GM21390 (cell line): ENCODE data around the gene AGAP3.

Experiments
- ATAC-seq: cut with Tn5 transposase; IDR thresholded peaks from one replicate; pipeline ENCODE4 v1.9.1; 2021; ENCODE audit not compliant: unreplicated experiment

Gene AGAP3

GRCh38 chr7:151122796-151123157 is 36.5 kb downstream of the AGAP3 start:
- ATAC-seq = no peak

DNA sequence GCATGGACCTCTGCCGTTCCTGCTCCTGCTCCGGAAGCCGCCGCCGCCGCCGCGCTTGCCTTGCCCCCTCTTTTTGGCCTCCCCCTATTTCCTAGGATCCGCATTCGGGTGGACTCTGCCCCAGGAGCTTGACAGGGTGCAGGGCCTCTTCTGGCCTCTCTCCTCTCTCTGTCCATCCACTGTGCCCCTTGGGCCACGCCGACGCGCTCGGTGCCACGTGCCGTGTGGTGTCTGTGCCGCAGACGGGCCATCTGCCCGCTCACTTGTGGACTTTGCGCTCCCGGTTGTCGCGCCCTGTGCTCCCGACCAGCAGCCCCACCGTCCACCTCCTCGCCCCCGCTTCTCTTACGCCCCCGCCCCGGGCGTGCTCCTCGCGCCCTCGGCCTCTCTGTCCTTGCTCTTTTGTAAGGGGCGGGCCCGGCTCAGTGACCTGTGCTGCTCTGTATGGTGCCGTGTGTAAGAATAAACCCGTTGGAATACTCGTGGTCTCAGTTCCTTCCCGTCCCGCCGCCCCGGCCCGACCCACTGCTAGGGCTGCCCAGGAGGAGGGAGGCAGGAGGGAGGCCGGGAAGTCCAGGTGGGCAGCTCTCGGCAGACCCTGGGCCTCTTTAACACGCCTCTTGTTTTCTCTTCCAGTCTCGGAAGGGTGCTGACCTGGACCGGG is 37.0 kb downstream of the AGAP3 start:
- ATAC-seq = no peak

- ATAC-seq = peak; percentile 83
Measured at GRCh38 chr7:151123822-151124464, 37.7 kb downstream of the AGAP3 start.

DNA sequence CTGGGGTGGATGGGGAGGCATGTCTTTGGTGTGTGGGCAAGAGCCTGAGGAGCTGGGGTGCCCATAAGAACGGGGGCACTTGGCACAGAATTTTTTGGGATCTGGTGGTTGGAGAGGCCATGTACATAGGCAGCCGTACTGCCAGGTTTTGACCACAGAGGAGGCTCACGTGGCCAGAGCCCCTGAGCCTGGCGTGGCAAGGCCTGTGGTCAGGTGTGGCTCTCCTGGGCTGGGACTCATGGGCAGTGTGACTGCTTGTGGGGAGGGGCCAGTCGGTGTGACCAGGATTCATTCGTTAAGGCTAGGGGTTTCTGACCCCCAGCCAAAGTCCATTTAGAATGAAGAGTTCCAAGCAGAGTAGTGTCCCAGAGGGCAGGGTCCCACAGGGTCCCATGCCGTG is 38.2 kb downstream of the AGAP3 start:
- no peak for ATAC-seq

DNA sequence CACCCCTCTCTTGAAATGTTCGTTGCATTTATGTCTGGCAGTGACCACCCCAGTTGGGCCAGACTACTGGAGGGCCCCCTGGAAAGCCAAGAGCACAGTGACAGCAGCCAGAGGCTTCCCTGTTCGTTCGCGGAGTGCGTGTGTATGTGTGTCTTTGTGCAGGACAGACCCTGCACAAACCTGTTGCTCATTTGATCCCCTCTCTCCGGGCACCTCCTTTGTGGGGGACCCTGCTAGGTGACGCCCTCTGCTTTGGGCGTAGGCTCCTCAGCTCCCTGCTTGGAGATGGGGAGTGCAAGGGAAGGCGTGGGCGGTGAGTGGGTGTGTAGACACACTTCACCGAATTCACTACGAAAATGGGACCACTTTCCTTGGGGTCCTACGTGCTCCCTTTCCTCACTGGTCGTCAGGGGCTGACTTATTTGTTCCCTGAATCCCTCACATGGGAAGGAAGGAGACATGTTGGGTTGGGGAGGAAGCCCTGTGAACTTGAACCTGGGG is 38.7 kb downstream of the AGAP3 start:
- ATAC-seq = no peak

DNA sequence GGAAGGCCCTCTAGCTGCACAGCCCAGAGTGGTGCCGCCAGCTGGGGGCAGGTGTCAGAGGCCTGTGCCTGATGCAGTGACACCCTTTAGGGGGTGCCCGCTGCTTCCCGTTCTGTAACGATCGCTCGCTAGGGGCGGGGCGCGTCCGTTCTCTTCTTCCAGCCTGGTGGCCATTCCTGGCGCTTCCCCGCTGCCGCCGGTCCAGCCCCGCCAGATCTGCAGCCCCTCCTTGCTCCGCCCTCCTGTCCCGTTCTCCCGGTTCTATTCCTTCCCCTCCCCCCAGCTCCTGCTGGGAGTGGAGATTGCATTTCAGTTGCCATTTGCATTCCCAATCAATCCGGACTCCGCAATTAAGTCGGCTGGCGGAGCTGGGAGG is 39.2 kb downstream of the AGAP3 start:
- no peak for ATAC-seq

GRCh38 chr7:151125846-151126481 is 39.7 kb downstream of the AGAP3 start:
- no peak for ATAC-seq

GRCh38 chr7:151126491-151127137 is 40.3 kb downstream of the AGAP3 start:
- ATAC-seq = no peak

DNA sequence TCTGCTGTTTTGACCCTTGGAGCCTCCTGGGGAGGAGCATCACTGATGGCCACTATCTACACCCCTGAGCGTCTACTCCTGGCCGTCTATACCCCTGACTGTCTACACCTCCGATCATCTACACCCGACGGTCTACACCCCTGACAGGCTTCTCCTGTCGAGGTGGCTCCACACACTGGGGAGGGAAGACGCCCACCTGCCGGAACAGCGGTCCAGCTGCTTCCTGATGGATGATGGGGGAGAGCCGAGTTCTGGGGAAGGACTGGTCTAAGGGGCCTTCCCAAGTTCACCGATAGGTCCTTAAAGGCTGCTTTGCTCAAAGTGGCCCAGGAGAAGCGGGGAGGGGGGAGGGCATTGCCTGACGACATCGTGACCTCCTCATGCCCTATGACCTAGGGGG is 41.9 kb downstream of the AGAP3 start:
- no peak for ATAC-seq

GRCh38 chr7:151128716-151129115 is 42.4 kb downstream of the AGAP3 start:
- ATAC-seq = no peak

- no peak for ATAC-seq
Measured at GRCh38 chr7:151129117-151129959, 43.1 kb downstream of the AGAP3 start.

GRCh38 chr7:151129960-151130591 is 43.8 kb downstream of the AGAP3 start:
- ATAC-seq = no peak

DNA sequence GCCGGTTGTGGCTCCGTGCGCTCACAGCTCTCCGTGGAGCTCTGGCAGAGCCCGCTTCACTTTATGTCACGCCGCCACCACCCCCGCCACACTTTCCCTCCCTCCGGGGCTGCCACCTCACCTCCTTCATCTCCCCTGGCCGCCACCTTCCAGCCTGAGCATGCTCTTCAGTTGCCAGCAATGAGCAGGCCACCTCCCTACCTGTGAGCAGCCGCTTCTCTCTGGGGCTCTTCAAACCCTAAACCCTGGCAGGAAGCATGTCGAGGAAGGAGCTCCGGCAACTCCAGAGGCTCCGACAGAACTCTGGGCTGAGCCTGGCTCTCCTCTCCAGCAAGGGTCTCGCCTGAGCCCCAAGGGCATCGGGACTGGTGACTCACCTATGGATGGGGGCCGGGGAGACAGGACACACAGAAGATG is 44.5 kb downstream of the AGAP3 start:
- no peak for ATAC-seq

GRCh38 chr7:151131224-151131591 is 44.9 kb downstream of the AGAP3 start:
- no peak for ATAC-seq

DNA sequence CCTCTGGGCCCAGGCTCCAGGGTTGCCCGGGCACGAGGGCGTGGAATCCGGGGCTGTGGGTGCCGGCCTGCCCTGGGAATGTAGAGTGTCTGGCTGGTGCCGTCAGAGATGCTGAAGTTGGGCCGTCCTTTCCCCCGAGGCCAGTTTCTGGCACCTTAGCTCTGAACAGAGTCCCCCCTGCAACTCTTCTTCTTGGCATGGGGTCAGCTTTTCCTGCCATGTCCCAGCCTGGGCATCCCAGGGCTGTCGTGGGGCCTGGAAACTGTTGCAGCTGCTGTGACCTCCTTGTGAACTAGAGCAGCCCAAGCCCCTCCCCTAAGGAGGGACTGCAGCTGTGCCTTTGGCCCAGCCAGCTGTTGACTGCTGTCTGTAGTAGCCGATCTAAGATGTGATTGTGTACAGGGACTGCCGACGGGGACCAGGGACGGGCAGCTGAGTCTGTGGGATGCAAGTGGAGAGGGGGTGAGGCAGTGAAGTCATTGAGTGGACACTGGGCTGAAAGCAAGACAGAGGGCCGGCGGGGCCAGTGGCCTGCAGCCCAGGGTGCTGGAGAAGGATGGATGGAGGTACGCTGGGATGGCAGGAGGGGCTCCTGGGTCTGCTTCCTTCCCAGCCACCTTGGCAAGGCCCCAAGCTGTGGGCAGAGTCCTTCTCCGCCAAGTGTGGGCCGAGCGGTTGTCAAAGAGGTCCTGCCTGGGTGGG is 45.5 kb downstream of the AGAP3 start:
- ATAC-seq = no peak

- ATAC-seq = no peak
Measured at GRCh38 chr7:151132461-151133205, 46.4 kb downstream of the AGAP3 start.

GRCh38 chr7:151133266-151133985 is 47.2 kb downstream of the AGAP3 start:
- ATAC-seq = no peak

DNA sequence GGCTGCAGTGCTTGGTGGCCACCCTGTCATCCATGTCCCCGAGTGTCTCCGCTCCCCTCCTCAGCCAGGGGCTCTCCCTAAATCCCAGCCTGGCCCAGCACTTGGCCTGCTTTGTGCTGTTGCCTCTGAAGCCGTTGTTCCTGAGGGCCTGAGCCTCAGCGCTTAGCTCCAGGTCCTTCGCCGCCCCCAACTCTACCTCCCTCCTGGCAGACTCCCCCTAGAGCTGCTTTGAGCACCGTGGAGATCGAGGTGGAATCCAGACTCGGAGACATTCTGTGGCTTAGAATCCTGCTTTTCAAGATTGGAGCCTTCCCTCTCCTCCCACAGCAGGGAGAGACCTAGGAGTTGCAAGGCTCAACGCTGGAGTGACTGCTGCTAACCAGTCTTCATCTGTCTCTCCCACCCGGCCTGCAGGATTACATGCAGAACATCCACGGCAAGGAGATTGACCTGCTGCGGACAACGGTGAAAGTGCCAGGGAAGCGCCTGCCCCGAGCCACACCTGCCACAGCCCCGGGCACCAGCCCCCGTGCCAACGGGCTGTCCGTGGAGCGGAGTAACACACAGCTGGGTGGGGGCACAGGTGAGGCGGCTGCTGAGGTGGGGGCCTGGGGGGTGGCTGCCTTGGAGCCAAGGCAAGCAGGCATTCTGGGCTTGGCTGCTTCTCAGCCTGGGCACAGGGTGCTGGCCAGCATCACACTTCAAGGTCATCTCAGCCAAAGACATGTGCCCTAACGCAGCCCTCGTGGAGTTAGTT is 47.9 kb downstream of the AGAP3 start:
- ATAC-seq = no peak
